Left lobe of liver (tissue), 2 donors: ENCODE measurements around the gene RGS1. TPM values are rescaled to one million over a fixed set of nuclear protein-coding genes. Genes with fewer than 3 reads are reported as not detected.
"Not testable (repeated sequence)": the region's sequence is repeated elsewhere in the genome, so short reads cannot be mapped to it uniquely, and the experiment has no call there.

Experiments used
- ATAC-seq: fragments of 200-7000 bp; cut with Tn5 transposase; one replicate; pipeline ENCODE4 v1.9.1; 2020; ENCODE audit warnings: mild to moderate bottlenecking, moderate library complexity
- DNase-seq: peaks from one replicate; pipeline ENCODE4 v3.0.0-alpha.2; 2020; ENCODE audit warnings: low spot score
- total RNA-seq: library from RNA; stranded (reverse); gene quantifications from one replicate; pipeline ENCODE4 v1.2.1, GENCODE V29; 2021
- donor health status: DM: no; HTN: no; CAD: no; lungs with moderate emphysema.
- donor health status: DM: no; HTN: yes; CAD: no.

Gene RGS1, protein sequence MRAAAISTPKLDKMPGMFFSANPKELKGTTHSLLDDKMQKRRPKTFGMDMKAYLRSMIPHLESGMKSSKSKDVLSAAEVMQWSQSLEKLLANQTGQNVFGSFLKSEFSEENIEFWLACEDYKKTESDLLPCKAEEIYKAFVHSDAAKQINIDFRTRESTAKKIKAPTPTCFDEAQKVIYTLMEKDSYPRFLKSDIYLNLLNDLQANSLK
- total RNA-seq = 3.1 TPM

DNA sequence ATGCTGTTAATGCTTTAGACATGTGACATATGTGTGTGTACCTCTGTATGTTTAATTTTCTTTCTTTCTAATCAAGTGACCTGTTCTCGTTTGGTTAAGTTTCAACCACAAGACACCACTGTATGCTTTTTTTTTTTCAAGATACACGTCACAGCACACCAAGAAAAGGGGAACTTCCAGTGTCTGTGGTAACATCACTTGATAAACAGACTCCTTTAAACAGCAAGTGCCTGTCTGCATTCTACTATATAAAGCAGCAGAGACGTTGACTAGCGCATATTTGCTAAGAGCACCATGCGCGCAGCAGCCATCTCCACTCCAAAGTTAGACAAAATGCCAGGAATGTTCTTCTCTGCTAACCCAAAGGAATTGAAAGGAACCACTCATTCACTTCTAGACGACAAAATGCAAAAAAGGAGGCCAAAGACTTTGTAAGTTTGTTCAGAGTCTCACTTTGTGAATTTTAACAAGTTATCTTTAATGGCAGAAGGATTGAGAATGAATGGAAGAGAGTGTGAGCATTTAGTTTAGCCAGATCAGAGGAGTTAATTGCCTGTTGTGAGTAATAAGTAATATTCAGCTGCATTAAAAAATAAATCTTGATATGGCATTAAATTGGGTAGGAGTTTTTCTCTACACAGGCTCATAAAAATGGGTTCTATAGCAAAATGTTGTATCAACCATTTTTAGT, at the start of gene RGS1:
Gene RGS1, plus strand, starts transcription at position 275 of the 691 bp plus-strand sequence. Its CDS starts 20 bp downstream, at position 295.
- ATAC-seq = peak; percentile 53
- DNase-seq = no peak

DNA sequence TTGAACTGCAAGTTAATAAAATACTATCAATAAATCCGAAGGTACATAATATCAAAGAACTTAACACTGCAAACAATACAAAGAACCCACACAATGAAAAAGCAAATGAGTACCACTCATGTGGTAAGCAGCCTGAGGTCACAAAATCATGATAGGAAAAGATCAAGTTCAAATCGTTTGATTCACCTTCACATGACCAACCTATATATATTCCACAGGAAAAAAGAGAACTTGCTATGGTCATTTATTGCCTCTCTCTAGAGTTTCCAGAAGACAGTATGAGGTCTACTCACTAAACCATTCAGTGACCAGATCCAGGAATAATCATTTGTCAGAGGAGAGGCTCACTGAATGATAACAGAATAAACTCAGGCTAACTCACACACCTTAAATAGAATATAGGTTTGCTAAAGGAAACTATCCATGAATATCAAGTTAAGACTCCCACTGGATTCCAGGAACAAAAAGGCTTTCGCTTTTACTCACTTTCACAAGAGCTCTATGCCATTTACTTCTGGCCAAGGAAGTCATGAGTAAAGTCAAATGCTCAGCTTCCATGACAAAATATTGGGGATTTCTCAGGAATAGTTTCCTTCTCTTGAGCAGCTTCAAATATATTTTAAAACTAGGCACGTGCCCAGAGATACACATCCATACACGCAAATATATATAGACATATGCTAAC, 48.3 kb upstream of the RGS1 start:
- ATAC-seq (no peak), DNase-seq (no peak)

- DNase-seq = no peak
These were observed 47.6 kb upstream of the RGS1 start for GRCh38 chr1:192527950-192528349.

GRCh38 chr1:192529031-192529755, 46.4 kb upstream of the RGS1 start:
- no peak for DNase-seq
- ATAC-seq = no peak

More at GRCh38 chr1:192527950-192528349, 47.6 kb upstream of the RGS1 start:
- no peak for ATAC-seq

DNA sequence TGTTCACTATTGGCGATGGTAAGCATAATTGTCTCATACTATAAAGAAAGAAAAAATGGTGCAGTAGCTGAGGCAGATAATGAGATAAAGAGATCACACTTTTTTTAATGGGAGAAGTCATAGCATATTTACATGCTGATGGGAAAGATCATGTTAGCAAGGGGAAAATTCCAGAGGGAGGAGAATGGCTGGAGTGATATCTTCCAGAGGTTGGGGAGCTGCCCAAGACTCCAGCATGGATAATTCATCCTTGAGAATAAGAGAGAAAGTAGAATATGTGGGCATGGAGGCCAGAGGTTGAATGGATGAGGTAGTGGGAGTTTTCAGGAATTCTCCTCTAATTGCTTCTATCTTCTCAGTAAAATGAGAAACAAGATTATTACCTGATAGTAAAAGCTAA, 45.8 kb upstream of the RGS1 start:
- ATAC-seq (no peak), DNase-seq (no peak)

GRCh38 chr1:192530254-192530653, 45.3 kb upstream of the RGS1 start:
- DNase-seq = no peak
- ATAC-seq = peak; percentile 23

- DNase-seq = not testable (repeated sequence)
These were observed 44.4 kb upstream of the RGS1 start for GRCh38 chr1:192531037-192531703.

GRCh38 chr1:192534666-192535065, 40.9 kb upstream of the RGS1 start:
- DNase-seq = no peak
- ATAC-seq = no peak

More at GRCh38 chr1:192531037-192531703, 44.4 kb upstream of the RGS1 start:
- ATAC-seq = peak; percentile 49

DNA sequence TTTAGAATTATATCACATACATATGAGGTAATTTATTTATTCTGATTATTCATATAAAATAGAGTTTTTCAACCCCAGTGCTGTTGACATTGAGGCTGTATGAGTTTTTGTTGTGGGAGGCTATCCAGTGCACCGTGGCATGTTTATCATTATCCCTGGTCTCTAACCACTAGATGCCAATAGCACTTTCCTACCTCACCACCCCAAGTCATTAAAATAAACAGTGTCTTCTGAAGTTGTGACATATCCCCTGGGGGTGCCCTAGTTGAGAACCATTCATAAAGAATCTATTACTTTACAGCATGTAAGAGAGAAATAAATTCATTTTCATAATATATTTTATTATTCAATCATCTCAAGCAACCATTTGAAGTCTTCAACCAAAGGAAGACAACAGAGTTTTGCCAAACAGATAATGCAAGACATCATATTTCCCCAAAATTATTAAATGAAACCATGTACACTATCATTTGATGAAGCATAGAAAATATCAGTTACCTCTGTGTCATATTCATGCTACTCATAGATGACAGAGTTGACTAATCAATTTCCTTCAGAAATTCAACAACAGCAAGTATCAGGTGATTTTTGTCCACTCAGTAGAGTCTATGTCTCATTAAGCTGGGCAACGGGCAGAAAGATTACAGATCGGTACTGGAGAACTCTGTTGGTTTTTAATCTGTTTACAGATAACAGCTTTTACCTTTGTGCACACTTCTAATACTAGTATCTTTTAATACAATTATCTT, 39.5 kb upstream of the RGS1 start:
- ATAC-seq (no peak), DNase-seq (no peak)

DNA sequence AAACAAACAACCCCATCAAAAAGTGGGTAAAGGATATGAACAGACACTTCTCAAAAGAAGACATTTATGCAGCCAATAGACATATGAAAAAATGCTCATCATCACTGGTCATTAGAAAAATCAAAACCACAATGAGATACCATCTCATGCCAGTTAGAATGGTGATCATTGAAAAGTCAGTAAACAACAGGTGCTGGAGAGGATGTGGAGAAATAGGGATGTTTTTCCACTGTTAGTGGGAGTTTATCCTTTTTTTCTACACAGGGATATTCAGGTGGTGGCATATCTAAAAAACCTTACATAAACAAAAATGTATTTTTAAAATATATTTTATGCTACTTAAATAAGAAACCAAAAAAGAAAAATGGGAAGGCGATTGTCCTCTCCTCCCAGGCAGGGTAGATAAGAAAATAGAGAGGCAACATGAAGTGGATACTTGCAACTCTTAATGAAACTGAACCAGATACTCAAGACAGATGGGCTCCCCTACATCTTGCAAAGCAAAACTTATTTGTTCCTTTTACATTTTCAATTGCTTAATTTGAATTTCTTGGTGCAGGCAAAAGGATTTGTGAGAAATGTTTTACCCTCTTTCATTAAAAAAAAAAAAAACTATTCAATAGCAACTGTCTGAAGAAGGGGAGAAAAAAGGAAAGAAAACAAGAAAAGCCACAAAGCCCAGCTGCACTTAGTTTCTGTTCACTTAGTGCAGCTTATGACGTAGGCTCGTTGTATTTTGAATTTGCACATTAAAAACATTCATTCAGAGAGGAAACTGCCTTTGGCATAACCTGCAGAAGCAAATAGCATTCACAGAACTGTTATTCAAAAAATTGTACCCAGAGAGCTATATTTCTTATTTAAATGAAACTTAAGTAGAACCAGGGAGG, 36.9 kb upstream of the RGS1 start:
- DNase-seq = no peak

DNA sequence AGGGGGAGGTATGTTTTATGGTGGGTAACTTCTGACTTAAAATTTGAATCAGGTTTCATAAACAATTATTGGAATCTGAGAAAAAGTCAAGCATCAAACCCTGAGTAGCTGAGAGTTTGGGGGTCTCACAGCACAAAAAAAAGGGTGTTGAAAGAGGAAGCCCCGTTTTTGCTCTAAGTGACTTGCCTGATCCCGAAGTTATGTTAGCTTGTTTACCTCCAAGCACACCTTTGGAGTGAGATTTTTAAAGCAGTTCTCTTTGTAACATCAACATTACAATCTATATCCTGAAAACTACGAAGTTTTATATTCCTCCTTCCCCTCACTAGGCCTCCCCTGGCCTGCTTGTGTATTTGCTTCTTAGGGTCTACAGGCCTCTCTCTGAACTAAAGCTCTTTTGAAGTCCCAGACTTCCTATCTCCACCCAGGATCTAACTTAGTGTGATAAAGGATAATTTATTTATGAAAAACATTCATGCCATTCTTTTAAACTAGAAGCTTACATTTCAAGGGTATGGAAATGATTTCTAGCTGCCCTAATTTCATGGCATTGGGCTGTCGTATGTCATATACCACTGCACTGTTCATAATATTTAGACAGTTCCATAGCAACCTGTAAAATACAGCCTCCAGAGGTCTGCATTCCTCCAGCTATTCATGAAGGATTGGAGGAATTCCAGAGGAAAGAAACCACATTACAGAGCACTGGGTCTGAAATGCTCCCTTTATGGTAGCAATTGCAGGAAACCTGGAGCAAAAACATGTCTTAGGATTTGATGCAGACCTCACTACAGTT, 36.1 kb upstream of the RGS1 start:
- ATAC-seq = no peak
- no peak for DNase-seq

More for the DNA sequence above, 36.9 kb upstream of the RGS1 start:
- ATAC-seq = no peak

- DNase-seq (no peak), ATAC-seq (no peak)
These were observed 32.1 kb upstream of the RGS1 start for GRCh38 chr1:192543445-192543844.

- DNase-seq (no peak), ATAC-seq (no peak)
These were observed 29.6 kb upstream of the RGS1 start for GRCh38 chr1:192545896-192546521.

DNA sequence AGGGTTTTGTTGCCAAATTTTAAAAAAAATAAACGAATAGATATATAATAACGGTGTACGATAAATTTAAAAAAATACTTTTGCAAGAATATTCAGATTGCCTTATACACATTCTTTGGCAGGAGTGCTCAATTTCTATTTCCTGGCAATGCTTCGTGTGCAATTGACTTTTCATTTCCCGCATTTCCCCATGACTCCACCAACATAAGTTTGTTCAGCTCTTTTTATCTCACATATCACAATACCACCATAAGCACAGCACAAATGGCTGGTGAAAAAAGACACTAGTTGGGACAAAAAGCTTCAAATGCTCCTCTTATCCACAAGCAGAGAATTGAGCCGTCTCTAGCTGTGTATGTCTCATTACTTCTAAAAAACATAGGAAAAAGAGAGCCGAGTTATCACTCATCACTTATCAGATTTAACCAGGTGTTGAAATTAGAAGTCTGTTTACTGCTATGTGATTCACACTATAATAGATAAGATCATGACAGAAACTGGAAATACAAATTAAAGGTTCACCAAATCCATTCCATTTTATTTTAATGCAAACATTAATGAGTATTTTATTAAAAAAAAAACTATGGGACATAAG, 28.9 kb upstream of the RGS1 start:
- no peak for ATAC-seq
- no peak for DNase-seq

DNA sequence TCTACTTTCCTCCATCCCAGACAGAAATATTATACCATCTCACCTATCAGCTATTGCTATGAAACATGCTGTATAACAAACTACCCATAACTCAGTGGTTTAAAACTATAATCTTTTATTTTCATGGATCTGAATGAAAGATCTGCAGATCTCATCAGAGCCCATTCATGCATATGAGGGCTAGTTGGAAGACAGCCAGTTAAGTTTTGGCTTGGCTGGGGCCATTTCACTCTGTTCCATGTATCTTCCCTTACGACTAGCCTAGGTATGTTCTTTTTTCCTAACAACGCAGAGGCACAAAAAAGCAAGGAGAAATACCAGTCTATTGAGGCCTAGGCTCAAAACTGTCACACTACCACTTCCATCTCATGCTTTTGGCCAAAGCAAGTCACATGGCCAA, 28.1 kb upstream of the RGS1 start:
- DNase-seq (no peak), ATAC-seq (no peak)

DNA sequence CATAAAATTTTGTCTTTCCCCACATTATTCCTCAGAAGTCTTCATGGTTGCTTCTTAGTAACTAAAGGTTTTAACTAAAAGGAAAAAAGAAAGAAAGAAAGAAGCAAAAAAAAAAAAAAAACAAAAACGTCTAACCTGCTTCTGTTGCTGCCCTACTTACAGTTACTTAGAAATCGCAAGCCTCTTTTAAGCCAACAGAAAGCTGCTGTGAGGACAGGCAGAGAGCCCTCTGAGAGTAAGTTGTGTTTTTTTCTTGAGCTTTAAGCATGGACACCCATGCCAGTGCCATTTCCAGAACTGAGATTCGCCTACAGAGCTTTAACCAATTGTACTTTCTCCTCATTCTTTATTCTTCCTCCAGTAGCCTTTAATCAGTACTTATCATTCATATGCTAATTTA, 25.6 kb upstream of the RGS1 start:
- no peak for ATAC-seq
- no peak for DNase-seq

- ATAC-seq (peak; percentile 31), DNase-seq (no peak)
These were observed 24.5 kb upstream of the RGS1 start for GRCh38 chr1:192550922-192551534.
